NCI-H82 (cell line): ENCODE data around the gene SFT2D1.
A peak's percentile ranks its signal among the peaks of the same experiment; 100 is the strongest.

Experiments
- DNase-seq: peaks from one replicate; lab custom pipeline; 2025; lab: John Stamatoyannopoulos, UW

SFT2D1 gene

GRCh38 chr6:166277892-166278578 is 64.3 kb downstream of the SFT2D1 start:
- DNase-seq = no peak

GRCh38 chr6:166277018-166277417 is 65.3 kb downstream of the SFT2D1 start:
- DNase-seq = no peak

GRCh38 chr6:166275714-166276166 is 66.6 kb downstream of the SFT2D1 start:
- DNase-seq = peak; percentile 63

GRCh38 chr6:166274739-166275370 is 67.5 kb downstream of the SFT2D1 start:
- no peak for DNase-seq

- DNase-seq = no peak
Observed at GRCh38 chr6:166274163-166274562, 68.2 kb downstream of the SFT2D1 start.

GRCh38 chr6:166271376-166271765 is 71.0 kb downstream of the SFT2D1 start:
- DNase-seq = no peak

- no peak for DNase-seq
Observed at GRCh38 chr6:166270706-166271375, 71.5 kb downstream of the SFT2D1 start.
